ENCODE results near the gene MICALL2.

DNA sequence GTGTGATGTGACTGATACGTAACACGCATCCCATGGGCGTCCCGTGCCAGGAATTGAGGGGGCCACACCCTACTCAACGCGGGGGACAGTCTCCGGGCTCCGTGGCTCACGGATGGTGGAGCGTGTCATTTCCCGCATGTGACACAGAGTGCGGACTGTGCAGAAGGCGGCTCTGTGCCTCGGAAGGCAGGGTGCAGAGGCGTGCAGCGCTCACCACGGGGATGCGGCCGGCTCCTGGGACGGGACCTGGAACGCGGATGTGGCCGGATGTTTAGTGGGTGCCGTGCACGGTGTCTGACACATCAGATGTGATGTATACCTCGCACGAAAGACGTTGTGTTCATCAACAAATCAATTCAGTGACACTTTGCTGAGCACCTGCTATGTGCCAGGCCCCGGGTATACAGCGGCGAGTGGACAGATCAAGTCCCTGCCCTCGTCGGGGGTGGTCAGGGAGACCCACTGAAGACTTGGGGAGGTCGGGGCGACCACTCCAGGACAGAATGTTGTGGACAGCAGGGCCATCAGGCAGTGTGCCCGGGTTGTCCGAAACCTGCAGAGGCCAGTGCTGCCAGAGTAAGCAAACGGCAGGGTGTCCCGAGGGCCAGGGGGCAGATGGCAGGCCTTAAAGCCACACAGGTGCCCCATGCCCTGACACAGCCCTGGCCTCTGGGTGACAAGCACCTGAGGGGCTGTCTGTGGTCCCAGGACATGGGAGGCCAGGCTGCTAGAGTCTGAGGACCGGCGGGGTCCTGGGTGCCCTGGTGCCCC, 38.1 kb downstream of the MICALL2 start:
- TF ChIP-seq CTCF (IDR thresholded peaks at IDR 0.05; ENCODE audit: insufficient read depth, low read length, poor library complexity, severe bottlenecking): no peak
- no peak for TF ChIP-seq EZH2phosphoT487 (conservative IDR thresholded peaks at IDR 0.05; ENCODE audit: low read length)
